Left cardiac atrium (tissue), 4 donors: ENCODE results near the gene KHK. TPM values are rescaled to one million over a fixed set of nuclear protein-coding genes. Genes with fewer than 3 reads are reported as not detected.
"Not testable (repeated sequence)": the region's sequence is repeated elsewhere in the genome, so short reads cannot be mapped to it uniquely, and the experiment has no call there.

Experiments used
- ATAC-seq, 2 donors: fragments of 200-7000 bp; cut with Tn5 transposase; one replicate each; pipeline ENCODE4 v1.9.1; 2020; ENCODE audit warnings: mild to moderate bottlenecking in 2 of 2, moderate library complexity in 2 of 2
- DNase-seq: peaks from one replicate; pipeline ENCODE4 v3.0.0-alpha.2; 2020
- intact Hi-C, 2 donors: fragments of 100-400 bp; cut with DNase I; formaldehyde crosslinking; loops; one replicate each; pipeline versions ENCODE4 v1.14.1 to v1.15.1; 2022 to 2023
- total RNA-seq, 2 donors: library from RNA; stranded (reverse); fragmentation: NEBNext Ultra II Directional; extraction: Animal tissue kit (Norgen Biotek cat#: 25700); gene quantifications; one replicate each; pipeline ENCODE4 v1.2.1, GENCODE V29; 2021
- donor health status: DM: no; HTN: yes; CAD: no.
- donor health status: DM: no; HTN: yes; CAD: no; lungs with severe emphysema.
- donor health status: DM: yes; HTN: yes; CAD: no.
- donor health status: Dilated cardiomyopathy.

Gene KHK
- total RNA-seq, 2 donors from 2014 or later, result 3.0 to 4.3 TPM

- ATAC-seq, intact Hi-C loops, DNase-seq: not testable (repeated sequence)
These were observed 24.2 kb downstream of the KHK start for GRCh38 chr2:27110603-27111352.

- intact Hi-C loops, DNase-seq, ATAC-seq: not testable (repeated sequence)
These were observed 25.0 kb downstream of the KHK start for GRCh38 chr2:27111392-27112078.

DNA sequence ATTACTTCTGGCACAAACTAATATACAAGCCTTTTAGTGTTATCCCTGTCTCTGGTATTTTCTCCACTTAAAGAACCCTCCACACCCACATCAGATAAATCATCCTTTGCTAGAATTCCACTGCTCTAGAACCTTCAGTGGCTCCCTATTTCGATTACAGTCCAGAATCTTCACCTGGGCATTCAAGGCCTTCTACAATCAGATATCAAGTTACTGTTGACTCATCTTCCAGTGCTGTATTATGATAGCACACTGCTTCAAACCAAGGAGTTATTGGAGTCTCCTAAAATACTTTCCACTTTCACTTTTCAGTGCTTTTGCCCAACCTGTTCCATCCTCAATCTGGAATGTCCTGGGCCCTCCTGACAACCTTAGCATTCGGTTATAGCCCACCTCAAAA is 28.9 kb downstream of the KHK start:
- intact Hi-C loops, result no loop called here
- ATAC-seq (no peak), DNase-seq (no peak)

DNA sequence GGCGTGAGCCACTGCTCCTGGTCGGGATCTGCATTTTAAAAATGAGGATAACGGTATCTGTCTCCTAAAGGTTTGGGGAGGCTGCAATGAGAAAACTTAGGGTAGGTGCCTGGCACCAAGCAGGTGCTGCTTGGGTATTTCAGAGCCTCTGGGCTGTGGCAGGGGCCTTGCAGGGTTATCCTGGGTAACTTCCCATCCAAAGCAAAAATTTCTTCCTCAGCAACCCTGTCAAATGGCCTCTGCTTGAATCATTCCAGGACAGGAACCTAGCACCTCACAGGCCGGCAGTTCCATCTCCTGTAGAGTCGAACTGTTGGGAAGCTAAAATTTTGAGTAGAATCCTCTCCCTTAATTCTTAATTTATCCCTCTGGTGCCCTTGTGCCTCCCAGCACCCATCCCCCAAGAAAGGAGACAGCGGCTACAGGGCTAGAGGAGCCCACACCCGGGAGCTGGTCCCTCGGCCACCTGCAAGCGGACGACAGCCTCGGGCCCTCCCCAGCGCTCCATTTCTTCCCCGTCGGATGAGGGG is 31.5 kb downstream of the KHK start:
- intact Hi-C loops, result no loop called here
- DNase-seq (no peak), ATAC-seq (no peak)

GRCh38 chr2:27118525-27119329 is 32.2 kb downstream of the KHK start, which contains the start of gene CGREF1:
CGREF1 (minus strand) TSS chr2:27119128; CDS start chr2:27104366, 14,762 bp downstream.
- no peak for DNase-seq
- ATAC-seq, result peak; percentile 20 to 28
- intact Hi-C loops, result no loop called here

DNA sequence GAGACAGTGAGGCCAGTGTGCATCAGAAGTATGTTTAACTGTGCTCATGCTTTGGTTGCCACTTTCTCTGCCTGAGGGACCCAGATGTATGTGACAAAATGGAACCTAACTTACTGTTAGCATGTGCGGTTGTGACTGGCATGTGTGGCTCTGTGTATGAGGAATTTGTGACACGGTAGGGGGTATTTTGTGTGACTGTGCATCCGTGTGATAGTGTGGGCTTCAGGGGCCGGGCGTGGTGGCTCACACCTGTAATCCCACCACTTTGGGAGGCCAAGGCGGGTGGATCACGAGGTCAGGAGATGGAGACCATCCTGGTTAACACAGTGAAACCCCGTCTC is 32.7 kb downstream of the KHK start:
- ATAC-seq, DNase-seq, intact Hi-C loops: not testable (repeated sequence)

DNA sequence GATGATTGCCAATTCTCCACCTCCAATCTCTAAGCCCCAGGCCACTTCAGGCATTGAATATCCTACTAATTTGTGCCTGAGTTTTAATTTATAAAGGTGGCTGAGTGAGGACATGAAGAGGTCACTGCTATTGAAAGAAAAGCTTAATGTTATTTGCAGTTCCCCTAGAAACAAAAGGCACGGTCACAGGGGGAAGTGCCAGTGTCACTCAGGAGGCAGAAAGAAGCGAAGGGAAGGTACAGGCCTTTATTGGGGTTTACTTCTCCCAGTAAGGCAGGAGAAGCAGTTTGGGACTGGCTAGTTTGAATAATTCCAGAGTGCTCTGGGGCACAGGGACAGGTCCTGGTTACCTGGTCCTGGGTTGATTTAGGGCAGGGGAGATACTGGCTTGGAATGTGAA is 35.3 kb downstream of the KHK start:
- DNase-seq (no peak), ATAC-seq (no peak)
- intact Hi-C loops, result no loop called here

GRCh38 chr2:27122791-27123190 is 36.2 kb downstream of the KHK start:
- ATAC-seq (no peak), DNase-seq (no peak)
- intact Hi-C loops, result no loop called here

GRCh38 chr2:27123302-27124150 is 37.0 kb downstream of the KHK start, which contains the start of gene ABHD1:
ABHD1 (plus strand) TSS chr2:27123815; CDS start chr2:27123949, 134 bp downstream.
- peak; percentile 74 for DNase-seq
- ATAC-seq, result peak; percentile 84 to 86
- intact Hi-C loops, result no loop called here

- intact Hi-C loops, result no loop called here
- no peak for DNase-seq
- ATAC-seq, result no peak
These were observed 38.5 kb downstream of the KHK start for GRCh38 chr2:27125104-27125503.

GRCh38 chr2:27126252-27126710 is 39.7 kb downstream of the KHK start:
- intact Hi-C loops, result no loop called here
- DNase-seq, result no peak
- ATAC-seq, result peak; percentile 4 to 62

- intact Hi-C loops, result no loop called here
- ATAC-seq, result no peak
- DNase-seq, result no peak
These were observed 41.5 kb downstream of the KHK start for GRCh38 chr2:27127883-27128667.

- intact Hi-C loops, result no loop called here
- DNase-seq (no peak), ATAC-seq (no peak)
These were observed 42.3 kb downstream of the KHK start for GRCh38 chr2:27128668-27129571.

- ATAC-seq (no peak), DNase-seq (no peak)
- intact Hi-C loops, result no loop called here
These were observed 43.8 kb downstream of the KHK start for GRCh38 chr2:27130396-27130795.

DNA sequence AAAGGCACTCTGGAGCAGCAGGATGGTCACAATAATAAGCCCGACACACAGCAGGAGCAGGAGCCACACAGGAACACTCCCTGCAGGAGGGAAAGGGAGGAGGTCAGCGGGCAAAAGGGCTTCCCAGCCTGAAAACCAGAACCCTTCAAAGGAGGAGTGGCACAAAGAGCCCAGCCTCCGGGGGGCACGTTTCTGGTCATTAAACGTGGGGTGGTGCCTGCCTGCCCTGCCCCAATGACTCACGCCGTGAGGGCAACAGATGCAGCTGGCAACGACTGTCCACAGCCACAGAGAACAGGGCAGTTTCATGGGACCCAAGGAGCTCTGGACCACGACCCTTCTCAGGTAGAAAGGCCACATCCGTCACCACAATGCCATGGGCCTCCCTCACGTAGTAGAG is 44.9 kb downstream of the KHK start:
- intact Hi-C loops, result no loop called here

DNA sequence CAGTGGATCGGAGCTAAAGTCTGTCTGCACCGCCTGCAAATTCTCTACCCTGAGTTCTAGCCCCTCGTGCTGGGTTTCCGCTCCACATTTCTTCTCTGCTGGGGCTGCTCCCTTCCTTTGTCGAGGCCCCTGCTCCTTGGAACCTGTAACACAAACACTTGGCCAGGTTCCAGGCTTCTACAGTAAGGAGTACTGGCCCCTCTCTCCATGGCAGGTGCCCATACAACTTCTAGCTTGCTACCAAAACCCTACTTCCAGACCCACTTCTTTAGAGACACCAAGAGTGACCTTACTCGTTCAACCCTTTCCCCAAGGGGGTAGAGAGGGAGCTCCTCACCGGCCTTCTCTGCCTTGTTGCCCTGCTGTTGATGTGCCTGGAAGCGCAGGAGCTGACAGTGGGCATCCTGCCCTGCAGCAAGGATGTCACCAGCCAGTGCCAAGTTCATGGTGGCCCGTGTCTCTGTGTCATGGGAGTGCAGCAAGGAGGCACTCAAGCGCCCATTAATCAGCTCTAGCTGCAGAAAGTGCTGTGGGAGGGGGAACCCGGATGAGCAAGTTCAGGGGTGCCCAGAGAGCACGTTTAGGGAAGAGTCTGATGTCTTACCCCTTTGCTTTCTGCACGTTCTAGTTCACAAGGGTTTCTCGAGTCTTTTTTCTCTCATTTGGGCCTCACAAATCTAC is 46.8 kb downstream of the KHK start:
- no peak for ATAC-seq
- intact Hi-C loops, result no loop called here
- no peak for DNase-seq

More for the DNA sequence above, 44.9 kb downstream of the KHK start:
- DNase-seq, result no peak
- ATAC-seq, result no peak
